SK-N-MC (cell line): Measurements from ENCODE around the gene PRKRA.

Experiments
- EZH2 ChIP-seq: fragments of 200-600 bp; sonication (generic); IDR thresholded peaks from one replicate; pipeline ENCODE4 v1.6.1; 2017; ENCODE audit warnings: antibody characterized with exemption
- POLR2AphosphoS5 ChIP-seq: IDR thresholded peaks from 2 replicates; pipeline ENCODE4 v1.6.1; 2012; ENCODE audit warnings: mild to moderate bottlenecking, low read depth, low read length, borderline replicate concordance

DNA sequence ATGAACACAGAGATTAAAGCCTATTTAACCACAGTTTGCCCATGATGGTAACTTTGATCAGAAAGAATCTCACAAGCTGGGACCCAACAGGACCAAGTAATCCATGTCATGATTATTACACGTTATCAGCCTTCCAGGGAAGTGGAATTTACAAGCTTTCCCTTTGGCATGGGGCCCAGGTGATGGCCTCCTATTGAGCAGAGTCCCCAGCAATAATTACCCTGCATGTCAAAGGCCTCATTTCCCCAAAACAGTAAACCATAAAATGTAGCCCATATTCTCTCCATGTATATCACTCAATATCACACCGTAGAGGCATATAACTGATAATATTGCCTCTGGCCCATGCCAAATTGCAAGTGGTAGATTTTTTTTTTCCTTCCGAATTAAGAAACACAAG is 38.9 kb downstream of the PRKRA start:
- TF ChIP-seq POLR2AphosphoS5 (no peak), EZH2 (no peak)
